ENCODE measurements around the gene OBI1. TPM values are rescaled to one million over a fixed set of nuclear protein-coding genes. Genes with fewer than 3 reads are reported as not detected.

The OBI1 gene
- total and polyA plus RNA-seq, 10 donors, result 4.1 to 14.7 (median 11.5) TPM

Other genes starting within 250 kb of the OBI1 start
- under 1 TPM in 1 of 7 donors, not detected in 6; 0.07 TPM for gene POU4F1, start 55.6 kb downstream of the OBI1 start, total RNA-seq
- under 1 TPM; 0.03 to 0.17 (median 0.09) TPM for gene POU4F1, start 55.6 kb downstream of the OBI1 start, polyA plus RNA-seq